Large intestine (tissue), 3 donors: ENCODE measurements around the gene KCNIP4. TPM values are rescaled to one million over a fixed set of nuclear protein-coding genes. Genes with fewer than 3 reads are reported as not detected.

Experiments used
- DNase-seq, 2 donors: peaks; one replicate each; pipeline versions ENCODE4 v3.0.0 to v3.0.0-alpha.2; 2013
- H3K27ac ChIP-seq: one replicate; pipeline ENCODE4 v1.5.1; 2013; ENCODE audit warnings: low read length
- H3K27me3 ChIP-seq: 2 replicates; pipeline ENCODE4 v1.6.1; 2013; ENCODE audit warnings: low read length; ENCODE audit not compliant: control insufficient read depth, insufficient read depth
- H3K36me3 ChIP-seq: 2 replicates; pipeline ENCODE4 v1.6.1; 2013; ENCODE audit warnings: low read length; ENCODE audit not compliant: control insufficient read depth, insufficient read depth
- H3K4me1 ChIP-seq: one replicate; pipeline ENCODE4 v1.6.1; 2013; ENCODE audit warnings: low read length; ENCODE audit not compliant: control insufficient read depth, insufficient read depth
- H3K4me3 ChIP-seq: one replicate; pipeline ENCODE4 v1.5.1; 2013; ENCODE audit warnings: low read length
- H3K9me3 ChIP-seq: one replicate; pipeline ENCODE4 v1.6.1; 2013; ENCODE audit warnings: mild to moderate bottlenecking, low read depth, low read length, moderate library complexity; ENCODE audit not compliant: control insufficient read depth
- WGBS: methylation state at CpG from one replicate; pipeline ENCODE4 v1.1.5; 2013; ENCODE audit warnings: low lambda C conversion rate; ENCODE audit not compliant: insufficient coverage; 5-methylcytosine and 5-hydroxymethylcytosine counted together
- polyA plus RNA-seq: library from polyadenylated mRNA; unstranded; fragments of 120-200 nt; gene quantifications from one replicate; pipeline ENCODE4 v1.2.1, GENCODE V29; 2013

Gene KCNIP4
- polyA plus RNA-seq, 1 donor = 7.5 TPM

GRCh38 chr4:21709031-21709430 is 239.5 kb downstream of the KCNIP4 start:
- H3K36me3 ChIP-seq = no peaks in the 10 kb centered on the region
- WGBS = no CpG with 5 or more reads among the region's 1 CpG
- no peak overlapping the region for H3K4me3 ChIP-seq
- no peaks in the 10 kb centered on the region for H3K4me1 ChIP-seq
- no peaks in the 10 kb centered on the region for H3K27me3 ChIP-seq
- no peaks in the 10 kb centered on the region for H3K9me3 ChIP-seq
- no peak overlapping the region for H3K27ac ChIP-seq
- no peak for DNase-seq

GRCh38 chr4:21699446-21699845 is 249.1 kb downstream of the KCNIP4 start:
- Histone ChIP-seq H3K4me3 (no peak overlapping the region), H3K9me3 (no peaks in the 10 kb centered on the region), H3K4me1 (no peaks in the 10 kb centered on the region), H3K27me3 (no peaks in the 10 kb centered on the region), H3K27ac (no peak overlapping the region), H3K36me3 (no peaks in the 10 kb centered on the region)
- DNase-seq = no peak
- no CpG with 5 or more reads among the region's 4 CpGs for WGBS

- Histone ChIP-seq H3K36me3 (no peaks in the 10 kb centered on the region), H3K27me3 (no peaks in the 10 kb centered on the region), H3K4me3 (no peak overlapping the region), H3K4me1 (no peaks in the 10 kb centered on the region), H3K27ac (no peak overlapping the region), H3K9me3 (no peaks in the 10 kb centered on the region)
- WGBS = 83% methylated on average over 1 of the region's 10 CpGs
- no peak for DNase-seq
These were observed 251.0 kb downstream of the KCNIP4 start for GRCh38 chr4:21697583-21697982.

GRCh38 chr4:21695141-21695540 is 253.4 kb downstream of the KCNIP4 start:
- no CpG with 5 or more reads among the region's 4 CpGs for WGBS
- no peak for DNase-seq
- Histone ChIP-seq H3K27me3 (no peaks in the 10 kb centered on the region), H3K4me1 (no peaks in the 10 kb centered on the region), H3K4me3 (no peak overlapping the region), H3K36me3 (no peaks in the 10 kb centered on the region), H3K9me3 (no peaks in the 10 kb centered on the region), H3K27ac (no peak overlapping the region)

GRCh38 chr4:21692241-21692640 is 256.3 kb downstream of the KCNIP4 start:
- Histone ChIP-seq H3K4me3 (no peak overlapping the region), H3K27me3 (no peaks in the 10 kb centered on the region), H3K4me1 (no peaks in the 10 kb centered on the region), H3K27ac (no peak overlapping the region), H3K9me3 (no peaks in the 10 kb centered on the region), H3K36me3 (no peaks in the 10 kb centered on the region)
- no CpG with 5 or more reads among the region's 1 CpG for WGBS
- DNase-seq = no peak

- H3K27me3 ChIP-seq = no peaks in the 10 kb centered on the region
- H3K9me3 ChIP-seq = no peaks in the 10 kb centered on the region
- H3K4me3 ChIP-seq = no peak overlapping the region
- H3K27ac ChIP-seq = no peak overlapping the region
- H3K4me1 ChIP-seq = no peaks in the 10 kb centered on the region
- no CpG with 5 or more reads among the region's 3 CpGs for WGBS
- H3K36me3 ChIP-seq = no peaks in the 10 kb centered on the region
- DNase-seq = no peak
These were observed 259.8 kb downstream of the KCNIP4 start for GRCh38 chr4:21688596-21689265.

GRCh38 chr4:21685911-21686310 is 262.7 kb downstream of the KCNIP4 start:
- H3K27me3 ChIP-seq = no peaks in the 10 kb centered on the region
- no peak overlapping the region for H3K4me3 ChIP-seq
- no peak for DNase-seq
- no peaks in the 10 kb centered on the region for H3K36me3 ChIP-seq
- no peak overlapping the region for H3K27ac ChIP-seq
- WGBS = no CpG with 5 or more reads among the region's 1 CpG
- no peaks in the 10 kb centered on the region for H3K9me3 ChIP-seq
- H3K4me1 ChIP-seq = no peaks in the 10 kb centered on the region

GRCh38 chr4:21680326-21680898 is 268.2 kb downstream of the KCNIP4 start:
- 92% methylated on average over 2 of the region's 2 CpGs for whole genome bisulfite sequencing

GRCh38 chr4:21678711-21679110 is 269.9 kb downstream of the KCNIP4 start:
- WGBS = no CpG with 5 or more reads among the region's 3 CpGs
- H3K27ac ChIP-seq = no peak overlapping the region

More at GRCh38 chr4:21680326-21680898, 268.2 kb downstream of the KCNIP4 start:
- Histone ChIP-seq H3K9me3 (no peaks in the 10 kb centered on the region), H3K4me3 (no peak overlapping the region), H3K4me1 (no peaks in the 10 kb centered on the region), H3K27ac (no peak overlapping the region), H3K27me3 (no peaks in the 10 kb centered on the region), H3K36me3 (no peaks in the 10 kb centered on the region)
- no peak for DNase-seq

GRCh38 chr4:21677173-21677572 is 271.4 kb downstream of the KCNIP4 start:
- Histone ChIP-seq H3K9me3 (no peaks in the 10 kb centered on the region), H3K4me1 (no peaks in the 10 kb centered on the region), H3K4me3 (no peak overlapping the region), H3K27me3 (no peaks in the 10 kb centered on the region), H3K27ac (no peak overlapping the region), H3K36me3 (no peaks in the 10 kb centered on the region)
- DNase-seq = no peak

More at GRCh38 chr4:21678711-21679110, 269.9 kb downstream of the KCNIP4 start:
- Histone ChIP-seq H3K4me3 (no peak overlapping the region), H3K9me3 (no peaks in the 10 kb centered on the region), H3K36me3 (no peaks in the 10 kb centered on the region), H3K4me1 (no peaks in the 10 kb centered on the region), H3K27me3 (no peaks in the 10 kb centered on the region)
- DNase-seq = no peak

GRCh38 chr4:21664355-21664754 is 284.2 kb downstream of the KCNIP4 start:
- Histone ChIP-seq H3K27ac (no peak overlapping the region), H3K27me3 (no peaks in the 10 kb centered on the region), H3K4me3 (no peak overlapping the region), H3K36me3 (no peaks in the 10 kb centered on the region), H3K4me1 (no peaks in the 10 kb centered on the region), H3K9me3 (no peaks in the 10 kb centered on the region)
- no peak for DNase-seq
- 17% methylated on average over 2 of the region's 2 CpGs for WGBS
